ENCODE results near the gene TBL1XR1.

GRCh38 chr3:177193688-177194268 lies 3.5 kb downstream of the TBL1XR1 start:
- TF ChIP-seq CTCF (conservative IDR thresholded peaks at IDR 0.05 in 1 of 2, IDR thresholded peaks at IDR 0.05 in 1 of 2; ENCODE audit: extremely low read depth in 1 of 2, insufficient read depth in 1 of 2, low read depth in 1 of 2, low read length in 2 of 2): no peak
- no peak for TF ChIP-seq EZH2 (IDR thresholded peaks at IDR 0.05; ENCODE audit: borderline replicate concordance, low read length)
